Measurements from ENCODE around the gene RAB7B.

Gene RAB7B

DNA sequence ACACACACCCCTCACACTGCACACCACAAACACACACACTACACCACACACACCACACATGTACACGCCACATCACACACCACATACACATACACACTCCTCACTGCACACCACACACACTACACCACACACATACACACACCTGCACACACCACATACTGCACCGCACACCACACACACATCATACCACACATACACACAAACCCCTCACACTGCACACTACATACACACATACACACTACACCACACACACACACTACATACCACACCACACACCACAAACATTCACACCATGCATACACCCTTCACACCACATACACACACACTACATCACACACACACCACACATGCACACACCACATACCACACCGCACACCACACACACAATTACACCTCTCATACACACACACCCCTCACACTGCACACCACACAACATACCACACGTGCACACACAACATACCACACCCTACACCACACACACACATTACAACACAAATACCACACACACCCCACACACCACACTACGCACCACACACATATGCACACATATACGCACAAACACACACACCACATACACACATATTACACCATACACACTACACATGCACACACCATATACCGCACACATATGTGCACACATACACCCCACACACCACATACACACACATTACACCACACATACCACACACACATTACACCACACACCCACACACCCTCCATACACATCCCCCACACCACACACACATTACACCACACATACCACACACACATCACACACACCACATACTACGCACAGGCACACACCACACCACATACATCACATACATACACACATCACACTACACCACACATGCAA, 29.6 kb downstream of the RAB7B start:
- no peak for DNase-seq (ENCODE audit: low read depth)

DNA sequence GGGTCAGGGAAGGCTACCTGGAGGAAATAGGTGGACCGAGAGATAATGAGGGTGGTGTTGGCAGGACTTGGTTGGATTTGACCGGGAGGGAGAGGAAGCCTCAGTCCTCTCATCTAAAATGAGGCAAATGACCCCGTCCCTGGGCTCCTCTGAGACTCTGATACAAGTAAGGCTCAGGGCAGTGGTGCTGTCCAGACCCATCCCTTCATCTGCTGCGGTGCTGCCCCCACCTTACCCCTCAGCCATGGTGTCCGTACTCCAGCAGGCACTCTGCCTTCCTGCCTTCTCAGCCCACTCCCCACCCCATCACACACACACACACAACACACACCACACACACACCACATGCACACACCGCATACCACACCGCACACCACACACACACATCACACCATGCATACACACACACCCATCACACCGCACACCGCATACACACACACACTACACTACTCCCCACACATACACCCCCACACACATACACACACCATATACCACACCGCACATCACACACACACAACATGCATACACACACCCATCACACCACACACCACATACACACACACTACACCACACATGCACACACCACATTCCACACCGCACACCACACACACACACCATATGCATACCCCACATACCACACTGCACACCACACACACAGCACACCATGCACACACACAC, 30.6 kb downstream of the RAB7B start:
- DNase-seq (ENCODE audit: low read depth) = no peak

DNA sequence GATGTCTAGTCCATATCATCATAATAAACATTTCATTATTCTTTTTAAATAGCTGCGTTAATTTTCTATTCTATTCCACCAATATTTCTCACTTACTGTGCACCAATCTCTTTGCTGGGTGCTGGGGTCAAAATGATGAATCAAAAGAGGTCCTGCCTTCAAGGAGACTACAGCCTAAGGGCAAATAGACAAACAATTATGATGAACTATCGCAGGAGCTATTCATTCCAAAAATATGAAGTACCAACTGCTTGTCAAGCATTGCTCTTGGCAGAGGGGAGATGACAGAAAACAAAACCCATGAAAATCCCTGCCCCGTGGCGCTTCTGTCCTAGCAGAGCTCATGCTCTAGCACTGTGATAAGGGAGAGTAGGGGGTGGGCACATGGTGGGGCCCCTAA, 31.1 kb downstream of the RAB7B start:
- DNase-seq (ENCODE audit: low read depth) = no peak

DNA sequence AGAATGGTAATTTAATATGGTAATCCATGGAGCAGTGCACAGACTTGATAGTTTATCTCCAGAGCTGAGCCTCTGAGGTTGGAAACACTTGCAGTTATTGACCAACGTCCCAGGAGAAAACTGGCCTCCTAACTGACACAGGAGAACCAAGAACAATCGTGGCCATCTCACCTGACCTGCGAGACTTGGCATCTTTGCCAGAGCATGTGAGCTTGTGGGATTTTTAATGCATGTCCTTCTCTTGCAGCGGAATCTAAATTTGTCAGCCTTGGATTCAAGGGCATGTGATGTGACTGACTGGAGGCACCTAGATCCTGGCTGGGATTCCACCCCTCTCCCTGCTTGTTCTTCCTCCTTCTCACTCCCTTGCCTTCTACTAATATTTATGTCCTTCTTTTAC, 32.1 kb downstream of the RAB7B start:
- DNase-seq (ENCODE audit: low read depth) = no peak

DNA sequence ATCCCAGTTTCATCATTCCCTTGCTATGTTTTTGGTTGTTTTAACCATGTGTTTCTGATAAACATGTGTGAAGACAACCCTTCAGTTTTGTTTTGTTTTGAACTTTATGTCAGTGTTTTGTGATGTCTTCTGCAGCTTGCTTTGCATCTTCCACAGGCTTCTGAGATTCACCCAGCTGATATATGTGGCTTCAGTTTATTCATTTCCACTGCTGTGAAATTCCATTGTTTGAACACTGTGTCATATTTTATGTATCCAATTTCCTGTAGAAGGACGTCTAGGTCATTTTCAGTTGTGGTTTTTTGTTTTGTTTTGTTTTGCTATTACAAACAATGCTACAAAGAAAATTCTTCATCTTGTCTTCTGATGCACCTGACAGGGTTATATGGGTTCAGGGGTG, 32.7 kb downstream of the RAB7B start:
- no peak for DNase-seq (ENCODE audit: low read depth)

DNA sequence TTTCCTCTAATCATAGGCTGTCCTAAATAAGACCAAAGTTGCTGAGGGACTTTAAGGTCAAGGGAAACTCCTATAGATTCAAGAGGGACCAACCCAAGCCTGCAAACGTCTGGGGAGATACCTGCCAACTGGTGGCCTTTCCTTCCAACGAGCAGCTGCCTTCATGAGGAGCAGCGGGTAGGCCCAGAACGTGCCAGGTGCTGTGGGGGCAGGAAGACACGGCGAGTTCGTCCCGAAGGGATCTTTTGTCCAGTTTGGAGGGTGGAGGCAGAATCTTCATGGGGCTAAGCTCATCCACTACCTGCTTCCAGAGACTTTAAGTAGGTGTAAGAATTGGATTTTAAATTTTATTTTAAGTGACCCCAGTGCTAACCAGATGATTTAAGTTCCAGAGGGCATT, 34.0 kb downstream of the RAB7B start:
- no peak for DNase-seq (ENCODE audit: low read depth)

DNA sequence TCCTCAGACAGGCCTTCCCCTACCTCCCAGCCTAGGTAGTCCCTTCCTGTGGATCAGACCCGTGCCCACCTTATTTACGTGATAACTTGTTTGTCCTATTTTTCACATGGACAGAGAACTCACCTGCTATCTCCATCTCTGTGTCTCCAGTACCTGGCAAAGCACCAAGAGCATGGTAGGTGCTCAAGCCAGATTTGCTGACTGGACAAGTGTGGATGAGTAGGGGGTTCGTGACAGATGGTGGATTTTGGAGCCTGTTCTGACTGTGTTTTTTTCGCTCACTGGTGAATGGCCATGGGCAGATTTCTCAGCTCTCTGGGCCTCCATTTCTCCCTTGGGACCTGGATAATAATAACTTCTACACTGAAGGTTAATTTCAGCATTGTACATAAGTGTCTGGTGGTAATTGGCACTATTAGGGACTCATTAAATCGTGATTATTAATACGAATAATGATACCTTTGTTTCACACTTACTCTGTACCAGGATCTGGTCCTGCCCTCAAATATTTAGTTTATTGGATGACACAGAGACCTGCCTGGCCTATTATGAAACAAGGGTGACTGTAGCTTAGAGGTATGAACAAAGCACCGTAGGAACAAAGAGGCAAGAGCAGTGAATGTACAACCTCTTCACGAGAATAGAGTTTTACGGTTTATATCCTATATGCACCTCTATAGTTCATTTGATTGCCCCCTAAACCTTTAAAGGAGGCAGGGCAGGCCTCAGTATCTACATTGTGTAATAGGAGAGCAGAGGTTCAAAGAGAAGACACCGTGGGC, 35.5 kb downstream of the RAB7B start:
- peak; percentile 36 for DNase-seq (ENCODE audit: low read depth)

DNA sequence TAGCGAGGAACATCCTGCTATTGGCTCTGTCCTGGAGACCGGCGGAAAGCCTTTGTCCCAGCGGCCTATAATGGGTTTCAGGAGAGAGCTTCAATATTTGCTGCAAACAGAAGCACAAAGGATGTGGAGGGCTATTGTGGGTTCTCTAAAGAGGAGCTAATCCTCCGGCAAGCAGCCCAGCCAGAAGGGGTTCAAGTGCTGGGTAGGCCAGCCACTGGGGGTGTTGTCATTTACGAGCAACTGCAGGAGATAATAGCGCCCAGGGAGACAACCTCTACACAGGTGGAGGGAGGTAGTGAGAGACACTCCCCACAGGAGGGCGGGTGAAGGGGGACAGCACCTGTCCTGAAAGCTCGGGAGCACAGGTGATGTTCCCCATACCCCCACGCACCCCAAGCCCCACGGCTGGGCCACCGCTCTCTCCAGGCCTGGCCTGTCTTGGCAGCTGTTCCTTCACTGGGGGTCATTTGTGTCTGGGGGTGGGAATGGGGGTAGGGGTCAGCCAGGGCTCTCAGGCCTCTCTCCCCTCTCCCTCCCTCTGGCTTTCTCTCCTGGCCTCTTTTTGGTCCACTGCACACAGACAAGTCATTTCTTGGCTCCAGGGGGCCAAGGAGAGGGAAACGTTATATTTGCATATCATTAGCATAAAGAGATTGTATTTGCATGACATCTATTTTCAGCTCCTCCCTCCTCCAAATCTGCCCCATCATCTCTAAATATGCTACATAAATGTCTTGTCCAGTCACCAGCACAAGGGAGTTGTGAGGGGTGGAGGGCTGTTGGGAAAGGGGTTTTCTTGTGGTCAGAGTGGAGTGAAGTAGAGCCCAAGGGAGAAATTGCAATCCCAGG, 37.9 kb downstream of the RAB7B start:
- no peak for DNase-seq (ENCODE audit: low read depth)

DNA sequence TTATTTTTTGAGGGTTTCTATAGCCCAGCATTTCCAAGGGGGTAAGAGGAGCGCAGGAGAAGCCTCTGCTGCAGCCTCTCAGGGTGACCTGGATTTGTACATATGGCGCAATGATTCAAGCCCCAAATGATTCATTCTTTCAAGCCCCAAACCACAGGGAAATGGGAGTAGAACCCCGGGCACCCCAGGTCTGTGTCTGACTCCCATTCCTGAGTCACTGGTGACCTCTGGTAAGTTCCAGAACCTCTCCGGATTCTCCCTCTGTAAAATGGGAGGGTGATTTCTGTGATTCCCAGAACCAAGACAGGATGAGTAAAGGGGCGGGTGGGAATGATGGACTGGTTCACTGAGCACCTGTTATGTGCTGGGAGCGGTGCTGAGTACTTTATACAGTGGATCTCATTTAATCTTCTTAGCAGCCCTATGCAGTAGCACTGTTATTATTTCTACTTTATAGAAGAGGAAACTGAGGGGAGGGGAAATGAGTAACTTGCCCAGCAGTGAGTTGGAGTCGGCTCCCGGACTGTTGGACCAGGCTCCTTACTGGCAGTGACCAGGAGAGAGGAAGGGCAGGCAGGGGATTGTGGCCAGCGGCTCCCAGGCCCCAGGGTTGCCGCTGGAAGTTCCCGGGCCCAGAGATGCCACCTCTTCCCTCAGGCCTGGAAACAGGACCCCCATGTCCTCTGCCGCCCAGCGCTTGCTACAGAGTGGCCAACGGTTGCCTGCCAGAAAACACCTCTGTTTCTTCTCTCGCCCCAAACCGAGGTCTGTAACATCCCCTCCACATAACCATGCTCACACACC, 39.6 kb downstream of the RAB7B start:
- peak; percentile 88 for DNase-seq (ENCODE audit: low read depth)

DNA sequence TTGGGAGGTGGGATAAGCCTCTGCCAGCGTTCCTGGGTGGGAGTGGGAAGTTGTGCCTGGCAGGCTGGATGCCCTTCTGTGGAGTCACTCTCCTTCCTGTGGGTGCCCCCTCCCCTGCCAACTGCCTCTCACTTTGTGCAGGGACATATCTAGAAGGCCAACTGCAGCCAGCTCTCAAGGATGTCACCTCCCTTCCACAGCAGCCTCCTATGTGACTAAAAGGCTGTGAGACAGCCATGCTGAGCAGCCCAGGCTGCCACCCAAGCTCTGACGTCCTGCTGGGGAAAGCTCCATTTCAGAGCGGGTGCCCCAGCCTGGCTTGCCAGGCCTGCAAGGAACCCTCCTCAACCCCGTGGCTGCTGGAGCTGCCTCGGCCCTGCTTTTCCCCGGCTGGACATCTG, 40.4 kb downstream of the RAB7B start:
- no peak for DNase-seq (ENCODE audit: low read depth)

DNA sequence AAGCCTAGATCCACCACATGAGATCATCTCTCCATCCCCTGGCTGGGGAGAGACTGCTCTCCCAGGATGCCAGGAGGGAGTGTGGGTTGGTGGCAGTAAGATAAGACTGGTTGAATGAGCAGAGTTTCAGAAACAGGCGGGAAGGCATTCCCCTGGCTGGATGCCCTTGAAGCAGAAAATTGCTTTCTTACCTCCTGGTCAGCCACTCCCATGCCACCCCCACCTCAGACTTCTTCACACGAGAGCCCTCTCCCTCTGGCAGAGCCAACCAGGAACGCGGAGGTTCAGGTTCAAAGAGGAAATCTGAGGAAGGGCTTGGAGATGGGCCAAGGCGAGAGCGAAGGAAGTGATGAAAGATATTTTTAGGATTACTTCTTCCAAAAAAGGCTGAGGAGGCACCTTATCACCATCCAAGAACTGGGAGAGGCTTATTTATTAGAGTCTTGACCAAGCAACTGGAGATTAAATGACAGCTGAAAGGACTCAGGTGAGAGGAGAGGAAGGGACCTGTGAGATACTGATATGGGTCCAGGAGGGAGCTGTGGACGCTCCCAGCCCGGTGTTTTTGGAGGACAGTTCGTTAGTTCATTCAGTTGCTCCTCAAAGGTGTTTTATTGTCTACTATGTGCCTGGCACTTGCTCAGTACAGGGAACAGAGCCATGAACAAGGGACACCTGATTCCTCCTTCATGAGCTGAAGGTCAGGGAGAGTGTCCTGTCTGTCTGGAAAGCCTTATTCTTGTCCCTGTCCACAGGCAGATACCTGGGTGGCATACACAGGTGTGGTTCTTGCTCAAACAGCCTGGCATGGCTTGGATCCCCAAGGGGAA, 41.0 kb downstream of the RAB7B start:
- peak; percentile 19 for DNase-seq (ENCODE audit: low read depth)

DNA sequence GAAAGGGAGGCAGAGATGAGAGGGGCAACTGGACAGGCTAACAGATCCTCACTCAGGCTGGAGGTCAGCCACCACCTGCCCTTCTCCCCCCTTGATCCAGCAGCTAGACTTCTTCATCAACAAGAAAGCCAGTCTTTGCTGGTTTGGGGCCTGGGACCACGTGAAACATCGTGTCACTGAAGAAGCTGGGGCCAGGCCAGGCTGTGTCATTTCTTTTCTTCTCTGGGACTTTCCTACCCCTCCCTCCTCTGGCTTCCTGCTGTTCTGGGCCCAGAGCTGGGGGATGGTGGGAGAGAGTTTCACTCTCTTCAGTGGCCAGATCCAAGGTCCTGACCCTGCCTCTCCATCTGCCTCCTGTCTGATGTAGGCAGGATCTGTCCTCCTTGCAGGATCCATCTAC, 41.8 kb downstream of the RAB7B start:
- no peak for DNase-seq (ENCODE audit: low read depth)

DNA sequence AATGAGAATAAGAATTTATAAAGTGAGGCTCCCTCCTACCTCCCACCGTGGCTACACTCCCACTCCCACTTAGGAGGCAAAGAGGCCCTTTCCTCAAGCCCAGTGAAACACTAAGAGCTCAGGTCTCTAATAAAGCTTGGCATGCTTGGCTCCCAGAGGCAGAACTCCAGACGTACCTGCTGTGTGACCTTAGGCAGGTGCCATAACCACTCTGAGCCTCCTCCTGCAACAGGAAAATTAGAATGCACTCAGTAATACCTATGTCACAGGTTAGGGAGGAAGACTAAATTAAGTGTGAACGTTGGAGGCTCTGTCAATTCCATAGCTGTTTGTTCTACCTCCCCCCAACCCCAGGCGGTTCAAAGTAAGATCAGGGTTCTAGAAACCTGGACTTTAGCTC, 43.4 kb downstream of the RAB7B start:
- no peak for DNase-seq (ENCODE audit: low read depth)

DNA sequence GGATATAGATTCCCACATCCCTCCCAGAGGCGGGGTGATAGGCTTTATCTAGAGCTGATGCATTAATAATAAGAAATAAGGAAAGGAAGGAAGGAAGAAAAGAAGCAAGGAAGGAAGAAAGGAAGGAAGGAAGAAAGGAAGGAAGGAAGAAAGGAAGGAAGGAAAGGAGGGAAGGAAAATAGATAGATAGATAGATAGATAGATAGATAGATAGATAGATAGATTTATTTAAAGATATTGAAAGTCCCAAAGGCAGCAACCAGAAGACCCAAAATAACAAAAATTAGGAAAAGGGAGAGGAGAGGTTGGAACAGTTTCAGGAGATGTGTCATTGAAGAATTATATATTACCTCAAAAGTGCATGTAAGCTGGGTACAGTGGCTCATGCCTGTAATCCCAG, 47.7 kb downstream of the RAB7B start:
- DNase-seq (ENCODE audit: low read depth) = no peak

DNA sequence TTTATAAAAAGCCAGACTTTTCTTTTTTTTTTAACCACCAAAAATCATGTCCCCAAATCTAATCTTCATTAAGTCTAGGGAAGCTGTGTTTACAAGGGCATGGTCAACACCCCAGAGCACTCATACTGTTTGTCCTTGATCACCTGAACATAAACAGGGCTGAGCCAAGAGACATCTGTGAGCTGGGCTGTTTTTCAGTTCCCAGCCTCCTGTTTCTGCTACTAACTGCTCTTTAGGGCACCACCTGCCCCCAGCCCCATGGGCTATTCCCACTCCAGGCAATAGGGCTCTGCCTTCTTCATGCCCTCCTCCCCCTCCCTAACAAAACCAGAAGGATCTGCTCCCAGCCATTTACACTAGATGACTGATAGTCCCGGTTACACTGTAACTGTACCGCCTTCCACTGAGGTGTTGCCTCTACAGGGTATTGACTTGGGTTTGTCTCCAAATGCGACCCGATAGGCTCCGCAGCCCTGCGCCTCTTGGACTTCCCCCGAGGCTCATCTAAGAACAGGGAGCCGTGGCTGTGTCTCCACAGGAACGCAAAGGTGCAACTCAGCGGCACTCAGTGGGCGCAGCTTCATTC, 48.3 kb downstream of the RAB7B start:
- DNase-seq (ENCODE audit: low read depth) = no peak

DNA sequence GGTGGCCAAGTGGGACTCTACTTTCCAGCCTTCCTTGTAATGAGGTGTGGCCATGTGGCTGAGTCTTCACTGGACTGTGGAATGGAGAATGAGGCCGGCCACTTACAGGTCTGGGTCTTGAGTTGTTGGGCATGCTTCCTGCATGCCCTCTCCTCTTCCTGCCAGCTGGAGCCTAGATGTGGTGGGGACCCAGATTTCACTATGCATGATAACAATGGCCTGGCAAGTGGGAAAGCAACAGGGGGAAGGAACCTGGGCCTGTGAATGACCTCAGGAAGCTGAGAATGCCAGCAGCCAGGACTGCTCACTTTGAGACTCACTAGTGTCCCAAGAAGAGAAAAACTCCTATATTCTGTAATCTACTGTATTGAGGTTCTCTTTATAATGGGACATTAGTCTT, 51.4 kb downstream of the RAB7B start:
- no peak for DNase-seq (ENCODE audit: low read depth)

DNA sequence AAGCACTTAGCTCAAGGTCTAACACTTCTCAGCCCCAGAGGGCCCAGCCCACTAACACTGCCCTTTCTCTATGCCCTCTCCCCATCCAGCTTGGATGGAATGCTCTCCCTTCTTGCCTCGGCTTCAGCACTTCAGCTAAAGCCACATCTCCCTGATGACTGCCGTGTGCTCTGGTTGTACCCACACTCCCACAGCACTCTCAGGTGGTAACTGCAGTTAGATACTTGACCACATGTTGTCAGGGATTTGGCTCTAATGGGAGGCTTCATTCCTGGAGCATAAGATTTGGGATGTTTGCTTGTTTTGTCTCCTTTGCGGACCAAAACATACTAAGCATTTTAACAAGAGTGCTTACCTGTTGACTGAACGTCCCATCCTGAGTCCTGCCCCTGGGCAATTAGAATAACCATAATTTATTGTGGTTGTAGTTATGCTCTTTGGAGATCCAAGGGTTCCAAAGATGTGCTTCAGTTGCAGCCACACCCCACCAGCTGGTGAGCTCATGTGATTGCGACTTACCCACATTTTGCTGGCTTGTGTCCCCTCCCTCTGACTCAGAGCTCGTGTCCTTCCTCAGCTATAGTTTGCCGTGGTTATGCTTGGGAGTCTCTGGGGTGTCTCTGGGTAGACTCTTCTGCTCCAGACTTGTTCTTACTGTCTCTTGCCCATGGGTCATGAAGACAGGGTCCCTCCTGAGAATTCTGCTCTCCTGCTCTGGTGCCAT, 52.2 kb downstream of the RAB7B start:
- DNase-seq (ENCODE audit: low read depth) = no peak

DNA sequence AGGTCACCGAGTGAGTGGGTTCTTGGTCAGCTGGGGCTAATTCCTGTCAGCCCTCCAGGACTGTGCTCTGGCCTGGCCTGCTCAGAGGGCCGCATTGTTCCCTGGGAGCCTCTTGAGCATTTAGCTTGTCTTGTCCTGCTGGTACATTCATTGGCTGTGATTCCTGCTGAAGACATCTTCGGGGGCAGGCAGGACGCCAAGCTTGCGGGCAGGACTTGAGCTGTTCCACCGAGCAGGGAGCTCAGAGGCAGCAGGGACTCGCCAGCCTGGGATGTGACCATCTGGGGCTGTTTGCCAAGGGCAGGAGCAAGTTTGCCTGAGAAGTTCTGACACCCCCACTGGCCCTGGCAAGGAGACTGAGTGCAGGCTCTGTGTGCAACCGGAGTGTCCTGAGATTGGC, 52.9 kb downstream of the RAB7B start:
- DNase-seq (ENCODE audit: low read depth) = peak; percentile 19

DNA sequence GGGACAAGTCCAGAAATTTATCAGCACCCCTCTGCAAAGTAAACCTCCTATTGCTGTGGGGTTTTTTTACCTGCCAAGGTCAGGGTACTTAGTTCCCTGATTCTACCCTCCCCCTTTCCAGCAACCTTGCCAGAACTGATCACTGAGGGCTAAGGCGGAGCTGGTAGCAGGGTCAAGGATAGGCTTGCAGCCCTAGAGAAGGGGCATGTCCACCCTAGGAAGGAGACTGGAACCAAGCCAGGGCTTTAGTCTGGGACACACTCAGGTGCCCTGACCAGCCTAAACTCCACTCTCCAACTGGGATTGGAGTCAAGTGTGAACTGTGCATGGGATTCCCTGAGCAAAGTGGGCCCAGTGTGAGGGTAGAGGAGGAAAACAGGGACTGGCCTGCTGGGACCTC, 53.4 kb downstream of the RAB7B start:
- DNase-seq (ENCODE audit: low read depth) = no peak

Measured in iris pigment epithelial cell (primary cell).